Right lobe of liver (tissue), 4 donors: ENCODE results near the gene MAG.
"Not testable (repeated sequence)": the region's sequence is repeated elsewhere in the genome, so short reads cannot be mapped to it uniquely, and the experiment has no call there.

Source experiments
- POLR2A ChIP-seq: fragments of 450-650 bp; IDR thresholded peaks from one replicate; pipeline ENCODE4 v1.6.1; 2017; ENCODE audit warnings: antibody characterized with exemption, mild to moderate bottlenecking
- TF ChIP-seq, protein P1 (sequence below), 4 donors: fragments of 200-600 bp in 3 of 4; fragments of 450-650 bp in 1 of 4; IDR thresholded peaks; one replicate each; pipeline versions ENCODE4 v1.5.1 to v1.8.0; 2016 to 2022; ENCODE audit warnings: antibody characterized with exemption in 4 of 4, mild to moderate bottlenecking in 2 of 4
- donor health status: DM: no; HTN: no; CAD: no.
- donor health status: DM: no; HTN: no; CAD: no.
- donor health status: DM: no; HTN: yes; CAD: no.

DNA sequence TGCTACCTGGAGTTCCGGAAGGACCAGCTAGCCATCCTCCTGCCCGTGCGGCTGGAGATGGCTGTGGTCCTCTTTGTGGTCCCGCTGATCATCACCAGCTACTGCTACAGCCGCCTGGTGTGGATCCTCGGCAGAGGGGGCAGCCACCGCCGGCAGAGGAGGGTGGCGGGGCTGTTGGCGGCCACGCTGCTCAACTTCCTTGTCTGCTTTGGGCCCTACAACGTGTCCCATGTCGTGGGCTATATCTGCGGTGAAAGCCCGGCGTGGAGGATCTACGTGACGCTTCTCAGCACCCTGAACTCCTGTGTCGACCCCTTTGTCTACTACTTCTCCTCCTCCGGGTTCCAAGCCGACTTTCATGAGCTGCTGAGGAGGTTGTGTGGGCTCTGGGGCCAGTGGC, 67.4 kb downstream of the MAG start:
- TF ChIP-seq, protein P1, sequence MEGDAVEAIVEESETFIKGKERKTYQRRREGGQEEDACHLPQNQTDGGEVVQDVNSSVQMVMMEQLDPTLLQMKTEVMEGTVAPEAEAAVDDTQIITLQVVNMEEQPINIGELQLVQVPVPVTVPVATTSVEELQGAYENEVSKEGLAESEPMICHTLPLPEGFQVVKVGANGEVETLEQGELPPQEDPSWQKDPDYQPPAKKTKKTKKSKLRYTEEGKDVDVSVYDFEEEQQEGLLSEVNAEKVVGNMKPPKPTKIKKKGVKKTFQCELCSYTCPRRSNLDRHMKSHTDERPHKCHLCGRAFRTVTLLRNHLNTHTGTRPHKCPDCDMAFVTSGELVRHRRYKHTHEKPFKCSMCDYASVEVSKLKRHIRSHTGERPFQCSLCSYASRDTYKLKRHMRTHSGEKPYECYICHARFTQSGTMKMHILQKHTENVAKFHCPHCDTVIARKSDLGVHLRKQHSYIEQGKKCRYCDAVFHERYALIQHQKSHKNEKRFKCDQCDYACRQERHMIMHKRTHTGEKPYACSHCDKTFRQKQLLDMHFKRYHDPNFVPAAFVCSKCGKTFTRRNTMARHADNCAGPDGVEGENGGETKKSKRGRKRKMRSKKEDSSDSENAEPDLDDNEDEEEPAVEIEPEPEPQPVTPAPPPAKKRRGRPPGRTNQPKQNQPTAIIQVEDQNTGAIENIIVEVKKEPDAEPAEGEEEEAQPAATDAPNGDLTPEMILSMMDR (IDR thresholded peaks at IDR 0.05), result not testable (repeated sequence)
- not testable (repeated sequence) for TF ChIP-seq POLR2A
